ENCODE data around the gene MCTP1.

DNA sequence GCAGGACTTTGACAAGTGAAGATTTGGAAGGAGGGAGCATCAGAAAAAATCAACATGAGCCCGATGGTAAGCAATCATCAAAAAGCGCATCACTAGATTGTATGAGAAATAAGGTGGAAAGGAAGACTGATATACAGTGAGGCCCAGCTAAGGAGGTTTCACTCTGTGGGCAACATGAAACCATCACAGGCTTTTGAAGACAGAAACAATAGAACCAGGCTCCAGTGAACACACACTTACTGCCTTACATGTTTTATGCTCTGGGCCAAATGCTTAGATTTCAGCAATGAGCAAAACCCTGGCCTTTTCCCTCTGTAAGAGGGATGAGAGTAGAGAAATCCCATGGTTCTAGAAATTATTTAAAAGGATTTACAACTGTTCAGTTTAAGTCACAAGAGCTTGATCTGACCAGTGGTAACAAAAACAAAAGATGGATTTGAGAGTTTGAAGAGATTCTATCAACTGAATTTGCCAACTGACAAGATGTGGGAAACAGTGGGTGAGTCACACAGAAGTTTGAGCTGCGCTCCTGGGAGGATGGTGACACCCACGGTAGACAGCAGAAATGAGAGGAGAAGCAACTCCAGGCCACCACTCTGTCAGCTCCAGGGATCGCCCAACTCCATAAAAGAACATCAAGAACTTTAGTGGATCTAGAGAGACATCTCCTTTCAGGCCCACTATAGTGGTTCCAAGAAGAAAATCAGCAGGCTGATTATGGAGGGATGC is 261.8 kb downstream of the MCTP1 start:
- TF ChIP-seq, protein P1, sequence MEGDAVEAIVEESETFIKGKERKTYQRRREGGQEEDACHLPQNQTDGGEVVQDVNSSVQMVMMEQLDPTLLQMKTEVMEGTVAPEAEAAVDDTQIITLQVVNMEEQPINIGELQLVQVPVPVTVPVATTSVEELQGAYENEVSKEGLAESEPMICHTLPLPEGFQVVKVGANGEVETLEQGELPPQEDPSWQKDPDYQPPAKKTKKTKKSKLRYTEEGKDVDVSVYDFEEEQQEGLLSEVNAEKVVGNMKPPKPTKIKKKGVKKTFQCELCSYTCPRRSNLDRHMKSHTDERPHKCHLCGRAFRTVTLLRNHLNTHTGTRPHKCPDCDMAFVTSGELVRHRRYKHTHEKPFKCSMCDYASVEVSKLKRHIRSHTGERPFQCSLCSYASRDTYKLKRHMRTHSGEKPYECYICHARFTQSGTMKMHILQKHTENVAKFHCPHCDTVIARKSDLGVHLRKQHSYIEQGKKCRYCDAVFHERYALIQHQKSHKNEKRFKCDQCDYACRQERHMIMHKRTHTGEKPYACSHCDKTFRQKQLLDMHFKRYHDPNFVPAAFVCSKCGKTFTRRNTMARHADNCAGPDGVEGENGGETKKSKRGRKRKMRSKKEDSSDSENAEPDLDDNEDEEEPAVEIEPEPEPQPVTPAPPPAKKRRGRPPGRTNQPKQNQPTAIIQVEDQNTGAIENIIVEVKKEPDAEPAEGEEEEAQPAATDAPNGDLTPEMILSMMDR (conservative IDR thresholded peaks at IDR 0.05), result no peak
- TF ChIP-seq ZFX (IDR thresholded peaks at IDR 0.05), result no peak
